ENCODE measurements around the gene JADE2. TPM values are rescaled to one million over a fixed set of nuclear protein-coding genes. Genes with fewer than 3 reads are reported as not detected.
A peak's percentile ranks its signal among the peaks of the same experiment; 100 is the strongest.

Gene JADE2
- total RNA-seq, 4 donors from 2014 or later: 9.1 to 32.8 (median 14.9) TPM

GRCh38 chr5:134508521-134509195 is 16.8 kb upstream of the JADE2 start:
- no peak for DNase-seq
- H3K4me3 ChIP-seq: no peak overlapping the region
- H3K9me3 ChIP-seq: no peaks in the 10 kb centered on the region
- no peak overlapping the region for H3K27ac ChIP-seq
- no peaks in the 10 kb centered on the region for H3K36me3 ChIP-seq
- intact Hi-C loops (cut with DNase I): no loop called here
- TF ChIP-seq CTCF (IDR thresholded peaks at IDR 0.05): no peak
- TF ChIP-seq POLR2A (IDR thresholded peaks at IDR 0.05): no peak
- no peaks in the 10 kb centered on the region for H3K27me3 ChIP-seq
- 94 to 98% methylated on average over 7 to 8 of the region's 8 CpGs for WGBS, 2 donors
- peaks cover 17 to 54% (median 45%) of the 10 kb centered on the region in 3 donors for H3K4me1 ChIP-seq

GRCh38 chr5:134509308-134510040 is 16.0 kb upstream of the JADE2 start:
- no peaks in the 10 kb centered on the region for H3K9me3 ChIP-seq
- DNase-seq: no peak
- TF ChIP-seq CTCF (IDR thresholded peaks at IDR 0.05) (no peak), POLR2A (IDR thresholded peaks at IDR 0.05) (no peak)
- H3K27ac ChIP-seq: no peak overlapping the region
- 85 to 89% methylated on average over 12 to 13 of the region's 13 CpGs for WGBS, 2 donors
- no peak overlapping the region for H3K4me3 ChIP-seq
- no peaks in the 10 kb centered on the region for H3K36me3 ChIP-seq
- H3K4me1 ChIP-seq: peaks cover 11 to 46% (median 37%) of the 10 kb centered on the region in 3 donors
- intact Hi-C loops (cut with DNase I): no loop called here
- no peaks in the 10 kb centered on the region for H3K27me3 ChIP-seq

- Histone ChIP-seq H3K36me3 (no peaks in the 10 kb centered on the region), H3K9me3 (no peaks in the 10 kb centered on the region), H3K4me3 (no peak overlapping the region), H3K27me3 (no peaks in the 10 kb centered on the region), H3K27ac (peak overlapping the region; percentile 40 to 73 (median 62)), H3K4me1 (peaks cover 11 to 37% (median 27%) of the 10 kb centered on the region in 3 donors)
- TF ChIP-seq CTCF (IDR thresholded peaks at IDR 0.05): no peak
- TF ChIP-seq POLR2A (IDR thresholded peaks at IDR 0.05): no peak
- DNase-seq: no peak
- intact Hi-C loops (cut with DNase I): no loop called here
- WGBS, 2 donors: 31 to 58% methylated on average over 7 of the region's 9 CpGs
Measured at GRCh38 chr5:134510970-134511795, 14.3 kb upstream of the JADE2 start.

- intact Hi-C loops (cut with DNase I): no loop called here
- peak; percentile 9 for DNase-seq
- 43% methylated on average over 5 of the region's 7 CpGs; no CpG with 5 or more reads in 1 of the 2 donors for WGBS, 2 donors
- Histone ChIP-seq H3K4me3 (no peak overlapping the region), H3K27me3 (no peaks in the 10 kb centered on the region), H3K9me3 (no peaks in the 10 kb centered on the region), H3K27ac (peak overlapping the region; percentile 40 to 73 (median 62)), H3K4me1 (peaks cover 11 to 29% (median 19%) of the 10 kb centered on the region in 3 donors), H3K36me3 (no peaks in the 10 kb centered on the region)
- TF ChIP-seq CTCF (IDR thresholded peaks at IDR 0.05): peak in 1 of 6 experiments; percentile 7
- no peak for TF ChIP-seq POLR2A (IDR thresholded peaks at IDR 0.05)
Measured at GRCh38 chr5:134511796-134512660, 13.4 kb upstream of the JADE2 start.
